Measurements from ENCODE around the gene NUAK2. TPM values are rescaled to one million over a fixed set of nuclear protein-coding genes. Genes with fewer than 3 reads are reported as not detected.

The NUAK2 gene
- total and polyA plus RNA-seq, 2 of the 8 experiments (the other 6 are each of a cell fraction or from before 2014, with no cell fraction given) = 9.4 to 12.9 TPM

- H4K91ac ChIP-seq (replicated peaks; ENCODE audit: insufficient read length, low read length) = peak overlapping the region; percentile 18
- H3K56ac ChIP-seq (replicated peaks; ENCODE audit: insufficient read length, low read depth, low read length) = no peak overlapping the region
- H2BK5ac ChIP-seq (ENCODE audit: low read depth, low read length) = peak overlapping the region; percentile 18; the same call in 1 of the 2 replicates
- no peaks in the 10 kb centered on the region for H3K36me3 ChIP-seq (ENCODE audit: control insufficient read depth in 2 of 4, insufficient read depth in 4 of 4, low read length in 3 of 4)
- H4K5ac ChIP-seq (ENCODE audit: insufficient read length, low read depth, low read length) = no peak overlapping the region
- FAIRE-seq (no peak), DNase-seq (ENCODE audit: low read depth in 1 of 2, low spot score in 2 of 2) (peak in 1 of 2 experiments; percentile 67)
- no peak overlapping the region for H3K14ac ChIP-seq (ENCODE audit: insufficient read length)
- no peak overlapping the region; the same call in 1 of the 2 replicates for H2BK15ac ChIP-seq (ENCODE audit: low read length)
- H3K27ac ChIP-seq (ENCODE audit: low read depth, low read length) = no peak overlapping the region
- peak overlapping the region; percentile 66; the same call in 1 of the 2 replicates for H4K8ac ChIP-seq (ENCODE audit: extremely low read depth, insufficient read depth, low read length)
- no peaks in the 10 kb centered on the region for H3K9me3 ChIP-seq (ENCODE audit: insufficient read depth in 2 of 2, low read depth in 1 of 2, low read length in 1 of 2)
- peak overlapping the region; percentile 2 for H2BK120ac ChIP-seq (replicated peaks; ENCODE audit: low read depth, low read length)
- H3K27me3 ChIP-seq (replicated peaks in 1 of 4; ENCODE audit: control insufficient read depth in 3 of 4, extremely low read depth in 1 of 4, insufficient read depth in 3 of 4, low read length in 3 of 4) = no peaks in the 10 kb centered on the region; a peak in 1 of 7 replicates
- H3K4me2 ChIP-seq (ENCODE audit: insufficient read depth in 1 of 2, low read depth in 2 of 2, low read length in 2 of 2) = peak overlapping the region in 1 of 2 experiments; percentile 11; a peak in 1 of 4 replicates
- H2AFZ ChIP-seq (ENCODE audit: low read length) = peak overlapping the region; percentile 65; the same call in 1 of the 2 replicates
- WGBS, 2 experiments (ENCODE audit: extremely low coverage in 1 of 2, insufficient coverage in 1 of 2, insufficient read length in 1 of 2, insufficient replicate concordance in 2 of 2, low coverage in 1 of 2, low lambda C conversion rate in 2 of 2, missing lambda C conversion rate in 1 of 2) = 70% methylated on average over 11 of the region's 11 CpGs; no CpG with 5 or more reads in 1 of the 2 experiments
- no peak overlapping the region for H2AK5ac ChIP-seq (ENCODE audit: low read depth, low read length)
- H3K9ac ChIP-seq (replicated peaks in 1 of 4; ENCODE audit: extremely low read depth in 1 of 4, low read depth in 3 of 4, low read length in 3 of 4) = 0 out of 7 replicates have a peak overlapping the region, but pooled peaks of 1 of the 4 experiments have one; percentile 2
- H3K23ac ChIP-seq (ENCODE audit: insufficient read length) = no peak overlapping the region
- H3K23me2 ChIP-seq (ENCODE audit: low read depth, low read length) = no peaks in the 10 kb centered on the region
- H3K4ac ChIP-seq (replicated peaks; ENCODE audit: insufficient read length, low read depth, low read length) = peak overlapping the region; percentile 4
- no peaks in the 10 kb centered on the region for H4K20me1 ChIP-seq (replicated peaks in 1 of 2; ENCODE audit: control insufficient read depth in 1 of 2, insufficient read depth in 2 of 2, low read length in 2 of 2)
- CTCF ChIA-PET (ENCODE audit: partially characterized antibody) = interaction anchor here (0.9 to 67.1 kb wide), 17 partner anchors 7 to 172 kb away, joined by 3 to 2424 read pairs (median 18); no protein-coding TSS in a partner anchor
- H2BK20ac ChIP-seq (ENCODE audit: low read length) = peak overlapping the region; percentile 49; the same call in 1 of the 2 replicates
- no peak overlapping the region for H3K4me3 ChIP-seq (ENCODE audit: extremely low read depth in 1 of 4, insufficient read depth in 2 of 4, low read depth in 3 of 4, low read length in 4 of 4)
- POLR2A ChIA-PET (ENCODE audit: partially characterized antibody) = interaction anchor here (1.1 to 1.2 kb wide), 2 partner anchors 79 to 98 kb away, joined by 3 read pairs; no protein-coding TSS in a partner anchor
- no peaks in the 10 kb centered on the region for H3K79me2 ChIP-seq (ENCODE audit: control insufficient read depth in 1 of 2, insufficient read depth in 2 of 2, low read length in 2 of 2)
- peak overlapping the region; percentile 95; the same call in 1 of the 2 replicates for H2BK12ac ChIP-seq (ENCODE audit: low read depth, low read length)
- H3K18ac ChIP-seq (ENCODE audit: extremely low read depth, low read length) = peak overlapping the region; percentile 57
- H3K4me1 ChIP-seq (replicated peaks in 1 of 4; ENCODE audit: control insufficient read depth in 3 of 4, insufficient read depth in 4 of 4, low read length in 3 of 4) = peaks cover 25 to 53% (median 35%) of the 10 kb centered on the region in 4 experiments
- H3K79me1 ChIP-seq (ENCODE audit: low read depth, low read length) = no peaks in the 10 kb centered on the region
- TF ChIP-seq NRF1 (IDR thresholded peaks at IDR 0.05; ENCODE audit: low read depth, low read length) (no peak), JUND (IDR thresholded peaks at IDR 0.05; ENCODE audit: low read length) (no peak), SIRT6 (IDR thresholded peaks at IDR 0.05; ENCODE audit: low read length) (no peak), TAF1 (IDR thresholded peaks at IDR 0.05; ENCODE audit: low read depth, low read length) (no peak), POU5F1 (IDR thresholded peaks at IDR 0.05; ENCODE audit: low read depth, low read length) (no peak), JUN (IDR thresholded peaks at IDR 0.05; ENCODE audit: low read depth, low read length) (no peak), SP4 (IDR thresholded peaks at IDR 0.05; ENCODE audit: low read length) (no peak), CREB1 (IDR thresholded peaks at IDR 0.05) (no peak), EP300 (IDR thresholded peaks at IDR 0.05; ENCODE audit: borderline replicate concordance in 1 of 2, low read depth in 2 of 2, low read length in 2 of 2) (no peak), CEBPB (IDR thresholded peaks at IDR 0.05; ENCODE audit: low read depth, low read length) (no peak), ASH2L (IDR thresholded peaks at IDR 0.05; ENCODE audit: low read length) (peak; percentile 25), KDM1A (IDR thresholded peaks at IDR 0.05; ENCODE audit: borderline replicate concordance, low read length) (no peak)
Observed at GRCh38 chr1:205351984-205352713, 30.6 kb upstream of the NUAK2 start.
